Pancreas (tissue), 10 donors: ENCODE results near the gene TM7SF3. TPM values are rescaled to one million over a fixed set of nuclear protein-coding genes. Genes with fewer than 3 reads are reported as not detected.
A peak's percentile ranks its signal among the peaks of the same experiment; 100 is the strongest.

Experiments
- ATAC-seq, 4 donors: fragments of 200-7000 bp; cut with Tn5 transposase; one replicate each; pipeline versions ENCODE4 v1.8.0 to v1.9.1; 2020; ENCODE audit warnings: mild to moderate bottlenecking in 4 of 4, moderate library complexity in 4 of 4
- DNase-seq, 6 donors: peaks; one replicate each; pipeline ENCODE4 v3.0.0-alpha.2; 2020
- FAIRE-seq: peaks from 2 replicates; lab custom pipeline; 2012; peaks lifted over from hg19 to GRCh38; lab: Jason Lieb, UNC
- H3K27ac ChIP-seq, 4 donors: fragments of 200-600 bp; sonication (generic); 1 replicate in 3 of 4; 2 replicates in 1 of 4; pipeline versions ENCODE4 v1.5.0 to v1.8.0; 2020
- H3K27me3 ChIP-seq, 4 donors: fragments of 200-600 bp; one replicate each; pipeline ENCODE4 v1.8.0; 2021
- H3K36me3 ChIP-seq, 3 donors: fragments of 200-600 bp; sonication (generic) in 1 of 3; one replicate each; pipeline versions ENCODE4 v1.5.0 to v1.8.0; 2020 to 2021
- H3K4me1 ChIP-seq, 3 donors: fragments of 200-600 bp; one replicate each; pipeline ENCODE4 v1.8.0; 2021
- H3K4me3 ChIP-seq, 4 donors: fragments of 200-600 bp; sonication (generic) in 2 of 4; one replicate each; pipeline versions ENCODE4 v1.5.0 to v1.8.0; 2020 to 2021
- H3K9me3 ChIP-seq, 4 donors: fragments of 200-600 bp; one replicate each; pipeline ENCODE4 v1.8.0; 2021
- CTCF ChIP-seq, 4 donors: fragments of 200-600 bp; sonication (generic) in 3 of 4; IDR thresholded peaks; one replicate each; pipeline versions ENCODE4 v1.5.0 to v1.8.0; 2021; ENCODE audit warnings: antibody characterized with exemption in 4 of 4
- WGBS, 2 donors: extraction: QIAGEN DNeasy Blood & Tissue Kit; methylation state at CpG; one replicate each; pipeline ENCODE4 v1.1.7; 2013; 5-methylcytosine and 5-hydroxymethylcytosine counted together
- intact Hi-C, 3 donors: fragments of 100-400 bp; cut with DNase I; formaldehyde crosslinking; loops; one replicate each; pipeline versions ENCODE4 v1.11.1 to v1.14.2; 2022
- polyA plus RNA-seq, 2 donors: library from polyadenylated mRNA; stranded (reverse); fragments of 200-250 nt; gene quantifications; one replicate each; pipeline ENCODE4 v1.2.3, GENCODE V29; 2013
- total RNA-seq, 6 donors: library from RNA; stranded (reverse); fragmentation: NEBNext Ultra II Directional in 4 of 6; extraction: Animal tissue kit (Norgen Biotek cat#: 25700) in 4 of 6; gene quantifications; one replicate each; pipeline versions ENCODE4 v1.2.1 to v1.2.4, GENCODE V29; 2021 to 2023
- donor health status: healthy with polysubstance abuse.
- donor health status: DM: no; HTN: no; CAD: no; lungs with moderate emphysema.
- donor health status: DM: no; HTN: no; CAD: no.
- donor health status: control.
- donor health status: control.
- donor health status: Bipolar disorder and iron deficiency.
- donor health status: DM: yes; HTN: yes; CAD: no.
- donor health status: DM: no; HTN: no; CAD: no.
- donor health status: DM: no; HTN: no; CAD: no.
- donor health status: DM: yes; HTN: yes; CAD: no.

TM7SF3 gene
- total and polyA plus RNA-seq, 8 donors, result 16.8 to 67.6 (median 51.6) TPM

GRCh38 chr12:26948309-26948708, 65.9 kb downstream of the TM7SF3 start:
- TF ChIP-seq CTCF (IDR thresholded peaks at IDR 0.05), result no peak
- H3K27ac ChIP-seq, result no peak overlapping the region
- no peak overlapping the region for H3K4me3 ChIP-seq
- no peak for DNase-seq
- intact Hi-C loops, result loop anchor here in 2 of 3 donors (10.0 kb wide), 1 partner anchor 46 kb away; no protein-coding TSS in a partner anchor
- no peaks in the 10 kb centered on the region for H3K36me3 ChIP-seq
- no peak for ATAC-seq
- 94 to 98% methylated on average over 1 of the region's 1 CpG for WGBS, 2 donors
- no peaks in the 10 kb centered on the region for H3K27me3 ChIP-seq
- FAIRE-seq, result no peak
- no peaks in the 10 kb centered on the region for H3K9me3 ChIP-seq
- no peaks in the 10 kb centered on the region for H3K4me1 ChIP-seq

GRCh38 chr12:26941215-26941594, 73.0 kb downstream of the TM7SF3 start:
- TF ChIP-seq CTCF (IDR thresholded peaks at IDR 0.05), result no peak
- FAIRE-seq (no peak), ATAC-seq (no peak), DNase-seq (no peak)
- H3K27ac ChIP-seq, result no peak overlapping the region
- H3K36me3 ChIP-seq, result no peaks in the 10 kb centered on the region
- intact Hi-C loops, result loop anchor here in 2 of 3 donors (10.0 kb wide), 1 partner anchor 54 kb away; no protein-coding TSS in a partner anchor
- H3K27me3 ChIP-seq, result no peaks in the 10 kb centered on the region
- 63 to 72% methylated on average over 1 of the region's 1 CpG for WGBS, 2 donors
- no peaks in the 10 kb centered on the region for H3K9me3 ChIP-seq
- H3K4me3 ChIP-seq, result no peak overlapping the region
- peaks cover 20 to 30% (median 29%) of the 10 kb centered on the region in 3 donors for H3K4me1 ChIP-seq

GRCh38 chr12:26940516-26941214, 73.5 kb downstream of the TM7SF3 start:
- no peak for DNase-seq
- no peak for ATAC-seq
- no peak for FAIRE-seq
- Histone ChIP-seq H3K9me3 (no peaks in the 10 kb centered on the region), H3K27ac (no peak overlapping the region), H3K4me1 (peaks cover 21 to 36% (median 34%) of the 10 kb centered on the region in 3 donors), H3K27me3 (no peaks in the 10 kb centered on the region), H3K36me3 (no peaks in the 10 kb centered on the region), H3K4me3 (no peak overlapping the region)
- intact Hi-C loops, result loop anchor here in 2 of 3 donors (10.0 kb wide), 1 partner anchor 54 kb away; no protein-coding TSS in a partner anchor
- no peak for TF ChIP-seq CTCF (IDR thresholded peaks at IDR 0.05)
- WGBS, 2 donors, result 80 to 88% methylated on average over 3 of the region's 3 CpGs

- Histone ChIP-seq H3K27me3 (no peaks in the 10 kb centered on the region), H3K4me1 (peaks cover 21 to 39% (median 34%) of the 10 kb centered on the region in 3 donors), H3K9me3 (no peaks in the 10 kb centered on the region), H3K27ac (no peak overlapping the region), H3K36me3 (no peaks in the 10 kb centered on the region), H3K4me3 (peak overlapping the region in 2 of 4 donors; percentile 82 to 92)
- intact Hi-C loops, result loop anchor here in 2 of 3 donors (10.0 kb wide), 1 partner anchor 55 kb away; no protein-coding TSS in a partner anchor
- 12 to 22% methylated on average over 1 of the region's 1 CpG for WGBS, 2 donors
- DNase-seq, result no peak
- no peak for FAIRE-seq
- TF ChIP-seq CTCF (IDR thresholded peaks at IDR 0.05), result no peak
- no peak for ATAC-seq
Measured at GRCh38 chr12:26939953-26940352, 74.2 kb downstream of the TM7SF3 start.
